OCI-LY1 (cell line): Measurements from ENCODE around the gene MCCC1.

ENCODE experiments used
- EZH2 ChIP-seq: fragments of 200-600 bp; sonication (generic), shearing (Covaris generic); IDR thresholded peaks from 2 replicates; pipeline ENCODE4 v1.8.0; 2017; ENCODE audit warnings: borderline replicate concordance, mixed run types, mild to moderate bottlenecking, antibody characterized with exemption, low read length, moderate library complexity, mixed read lengths
- TF ChIP-seq, protein P1 (sequence below): fragments of 200-600 bp; sonication (generic), shearing (Covaris generic); IDR thresholded peaks from 2 replicates; pipeline ENCODE4 v1.5.1; 2017; ENCODE audit warnings: mild to moderate bottlenecking, antibody characterized with exemption, low read length, moderate library complexity, mixed read lengths

DNA sequence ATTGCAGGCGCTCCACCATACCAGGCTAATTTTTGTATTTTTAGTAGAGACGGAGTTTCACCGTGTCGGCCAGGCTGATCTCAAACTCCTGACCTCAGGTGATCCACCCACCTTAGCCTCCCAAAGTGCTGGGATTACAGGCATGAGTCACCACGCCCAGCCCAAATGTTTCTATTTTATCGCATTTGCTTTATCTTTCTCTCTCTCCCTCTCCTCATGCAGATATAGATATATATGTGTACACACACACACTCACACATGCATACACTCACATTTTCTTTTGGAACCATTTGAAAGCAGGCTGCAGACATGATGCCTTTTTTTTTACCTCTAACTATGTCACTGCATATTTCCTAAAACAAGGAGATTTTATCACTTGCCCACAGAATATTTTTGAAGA, 7.3 kb upstream of the MCCC1 start:
- TF ChIP-seq, protein P1, sequence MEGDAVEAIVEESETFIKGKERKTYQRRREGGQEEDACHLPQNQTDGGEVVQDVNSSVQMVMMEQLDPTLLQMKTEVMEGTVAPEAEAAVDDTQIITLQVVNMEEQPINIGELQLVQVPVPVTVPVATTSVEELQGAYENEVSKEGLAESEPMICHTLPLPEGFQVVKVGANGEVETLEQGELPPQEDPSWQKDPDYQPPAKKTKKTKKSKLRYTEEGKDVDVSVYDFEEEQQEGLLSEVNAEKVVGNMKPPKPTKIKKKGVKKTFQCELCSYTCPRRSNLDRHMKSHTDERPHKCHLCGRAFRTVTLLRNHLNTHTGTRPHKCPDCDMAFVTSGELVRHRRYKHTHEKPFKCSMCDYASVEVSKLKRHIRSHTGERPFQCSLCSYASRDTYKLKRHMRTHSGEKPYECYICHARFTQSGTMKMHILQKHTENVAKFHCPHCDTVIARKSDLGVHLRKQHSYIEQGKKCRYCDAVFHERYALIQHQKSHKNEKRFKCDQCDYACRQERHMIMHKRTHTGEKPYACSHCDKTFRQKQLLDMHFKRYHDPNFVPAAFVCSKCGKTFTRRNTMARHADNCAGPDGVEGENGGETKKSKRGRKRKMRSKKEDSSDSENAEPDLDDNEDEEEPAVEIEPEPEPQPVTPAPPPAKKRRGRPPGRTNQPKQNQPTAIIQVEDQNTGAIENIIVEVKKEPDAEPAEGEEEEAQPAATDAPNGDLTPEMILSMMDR, result no peak
- no peak for TF ChIP-seq EZH2
